Dermis blood vessel endothelial cell (primary cell): ENCODE measurements around the gene KLHL8. TPM values are rescaled to one million over a fixed set of nuclear protein-coding genes. Genes with fewer than 3 reads are reported as not detected.
"Not testable (repeated sequence)": the region's sequence is repeated elsewhere in the genome, so short reads cannot be mapped to it uniquely, and the experiment has no call there.

Source experiments
- DNase-seq: peaks from one replicate; pipeline ENCODE4 v3.0.0; 2010
- total RNA-seq: library from RNA; depleted of rRNA; stranded (reverse); fragments of >200 nt; gene quantifications from 2 replicates; pipeline ENCODE4 v1.2.3, GENCODE V29; 2014

Gene KLHL8
- total RNA-seq, 1 donor from 2014 or later: 11.9 TPM

DNA sequence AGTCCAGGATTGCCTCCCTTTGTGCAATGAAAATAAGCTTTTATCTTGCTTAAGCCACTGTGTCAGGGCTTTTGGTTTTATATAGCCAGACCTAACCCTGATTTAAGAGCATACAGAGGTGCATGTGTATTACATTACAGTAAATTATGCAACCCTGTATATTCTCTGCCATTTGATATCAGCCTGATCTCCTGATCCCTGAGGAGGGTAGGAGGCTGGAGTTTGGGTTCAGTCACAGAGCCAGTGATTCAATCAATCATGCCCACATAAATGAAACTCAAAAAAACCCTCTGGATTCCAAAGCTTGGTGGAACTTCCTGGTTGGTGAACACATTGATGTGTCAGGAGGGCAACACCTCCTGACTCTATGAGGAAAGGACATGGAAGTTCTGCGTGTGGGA, 7.3 kb upstream of the KLHL8 start:
- no peak for DNase-seq

GRCh38 chr4:87225936-87226335, 5.5 kb upstream of the KLHL8 start:
- no peak for DNase-seq

DNA sequence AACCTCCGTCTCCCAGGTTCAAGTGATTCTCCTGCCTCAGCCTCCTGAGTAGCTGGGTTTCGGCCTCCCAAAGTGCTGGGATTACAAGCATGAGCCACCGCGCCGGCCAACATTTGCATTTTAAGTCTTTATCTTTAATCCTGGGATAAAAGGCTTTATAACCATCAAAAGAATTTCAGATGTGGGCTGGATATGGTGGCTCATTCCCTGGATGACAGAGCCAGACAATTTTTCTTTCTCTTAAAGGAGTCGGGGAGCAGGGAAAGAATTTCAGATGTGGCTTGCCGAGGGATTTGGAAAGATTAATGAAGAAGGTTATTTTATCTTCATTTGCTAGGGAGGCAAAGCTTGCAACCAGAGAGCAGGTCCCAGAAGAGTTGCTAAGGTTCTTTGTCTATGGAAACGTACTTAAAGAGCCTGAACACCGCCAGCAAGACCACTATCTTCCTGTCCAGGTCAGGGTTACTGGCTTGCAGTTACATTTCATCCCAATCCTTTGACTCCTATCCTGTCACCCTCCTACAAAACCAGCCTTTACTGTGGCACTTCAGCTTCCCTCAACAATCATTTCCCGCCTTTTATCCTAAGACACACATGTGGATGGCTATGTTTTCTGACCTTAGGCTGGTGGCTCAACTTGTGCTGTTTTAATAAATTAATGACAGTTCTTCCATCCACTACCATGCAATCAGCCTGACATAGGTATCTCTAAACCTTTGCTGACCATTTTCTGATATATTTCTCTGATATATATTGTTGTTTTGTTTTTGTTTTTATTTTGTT, 3.9 kb upstream of the KLHL8 start:
- no peak for DNase-seq

DNA sequence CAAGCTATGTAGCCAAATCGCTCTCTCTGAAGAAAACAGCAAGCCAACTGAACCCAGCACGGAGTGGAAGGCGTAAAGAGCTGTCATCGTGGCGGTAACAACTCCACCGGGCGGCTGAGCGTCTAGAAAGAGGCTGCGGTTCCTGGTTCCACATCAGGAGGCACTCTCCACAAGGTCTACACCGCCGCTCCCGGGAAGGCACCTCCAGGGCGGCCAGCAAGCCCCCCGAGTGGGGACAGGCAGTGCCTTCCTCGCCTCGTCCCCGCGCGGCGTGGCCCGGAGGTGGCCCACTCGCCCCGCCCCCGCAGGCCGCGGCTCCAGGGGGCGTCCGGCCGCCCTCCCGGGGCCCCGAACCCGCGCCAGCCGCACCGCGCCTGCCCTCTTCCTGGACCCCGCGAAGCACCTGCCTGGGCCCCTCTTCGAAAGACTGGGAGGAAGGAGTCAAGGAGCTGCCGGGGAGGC, 755 bp downstream of the KLHL8 start:
- DNase-seq: peak; percentile 58

GRCh38 chr4:87217235-87217763, 3.1 kb downstream of the KLHL8 start:
- not testable (repeated sequence) for DNase-seq

GRCh38 chr4:87216469-87216868, 3.9 kb downstream of the KLHL8 start:
- DNase-seq: no peak

DNA sequence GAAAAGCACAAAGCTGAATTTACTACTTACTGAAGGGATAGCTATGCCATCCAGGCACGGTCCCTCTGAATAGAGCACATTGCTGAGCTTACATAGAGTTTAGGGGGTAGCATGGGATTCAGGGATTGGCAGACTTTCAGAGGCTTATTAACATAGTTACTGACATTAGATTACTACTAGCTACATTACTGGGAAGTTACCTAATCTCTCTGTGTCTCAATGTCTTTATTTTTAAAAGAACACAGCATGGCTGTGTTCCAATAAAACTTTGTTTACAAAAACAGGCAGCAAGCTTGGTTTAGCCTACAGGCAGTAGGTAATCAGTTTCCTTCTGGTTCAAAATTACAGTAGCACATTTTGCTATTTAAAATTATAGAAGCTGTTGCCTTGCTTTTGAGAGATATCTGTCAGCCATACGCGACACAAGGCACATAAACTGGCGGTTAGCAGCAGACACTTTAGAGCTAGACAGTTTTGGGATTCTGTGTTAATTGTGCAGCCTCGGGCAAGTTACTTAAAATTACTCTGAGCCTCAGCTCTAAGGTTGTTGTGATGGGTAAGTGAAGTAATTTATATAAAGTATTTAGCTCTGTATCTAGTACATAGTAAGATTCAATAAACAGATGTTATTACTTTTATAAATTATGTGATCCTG, 6.9 kb downstream of the KLHL8 start:
- no peak for DNase-seq

- DNase-seq: no peak
Measured at GRCh38 chr4:87211249-87211952, 9.0 kb downstream of the KLHL8 start.

DNA sequence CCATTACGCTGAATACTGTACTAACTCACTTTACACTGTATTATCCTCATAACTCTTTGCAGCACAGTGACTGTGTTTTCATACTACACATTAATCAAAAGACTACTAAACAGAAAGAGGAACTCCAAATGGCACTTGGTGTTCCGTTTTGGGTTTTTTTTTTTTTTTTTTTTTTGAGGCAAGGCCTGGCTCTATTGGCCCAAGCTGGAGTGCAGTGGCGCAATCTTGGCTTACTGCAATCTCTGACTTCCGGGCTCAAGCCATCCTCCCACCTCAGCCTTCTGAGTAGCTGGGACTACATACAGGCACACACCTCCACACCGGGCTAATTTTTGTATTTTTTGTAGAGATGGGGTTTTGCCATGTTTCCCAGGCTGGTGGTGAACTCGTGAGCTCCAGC, 10.7 kb downstream of the KLHL8 start:
- no peak for DNase-seq

DNA sequence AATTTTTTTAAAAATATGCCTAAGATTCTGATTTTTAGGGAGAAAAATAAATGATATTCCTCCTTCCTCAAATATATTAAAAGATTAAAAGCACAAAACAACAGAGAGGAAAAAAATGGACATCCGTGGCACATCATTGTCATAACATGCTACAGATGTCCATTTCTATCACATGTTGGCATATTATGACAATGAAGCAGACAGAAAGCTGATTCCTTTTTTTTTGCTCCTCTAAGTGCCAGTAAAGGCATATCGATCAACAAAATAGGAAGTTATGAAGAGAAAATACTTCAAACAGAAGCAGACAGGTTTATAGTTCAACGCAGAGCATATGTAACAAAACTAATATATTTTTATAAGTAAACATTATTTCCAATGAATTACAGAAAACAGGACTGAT, 11.2 kb downstream of the KLHL8 start:
- no peak for DNase-seq

DNA sequence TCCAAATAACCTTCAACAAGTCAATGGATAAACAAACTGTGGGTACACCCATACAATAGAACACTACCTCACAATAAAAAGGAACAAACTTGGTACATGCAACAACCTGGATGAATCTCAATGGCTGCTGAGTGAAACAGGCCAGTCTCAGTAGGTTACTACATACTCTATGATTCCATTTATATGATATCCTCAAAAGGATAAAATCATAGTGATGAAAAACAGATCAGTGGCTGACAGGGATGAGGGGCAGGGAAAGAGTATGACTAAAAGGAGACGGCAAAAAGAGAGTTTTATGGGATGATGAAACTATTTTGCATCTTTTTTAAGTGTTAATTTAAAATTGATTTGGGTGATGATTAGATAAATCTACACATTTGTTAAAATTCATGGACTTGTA, 15.9 kb downstream of the KLHL8 start:
- no peak for DNase-seq

DNA sequence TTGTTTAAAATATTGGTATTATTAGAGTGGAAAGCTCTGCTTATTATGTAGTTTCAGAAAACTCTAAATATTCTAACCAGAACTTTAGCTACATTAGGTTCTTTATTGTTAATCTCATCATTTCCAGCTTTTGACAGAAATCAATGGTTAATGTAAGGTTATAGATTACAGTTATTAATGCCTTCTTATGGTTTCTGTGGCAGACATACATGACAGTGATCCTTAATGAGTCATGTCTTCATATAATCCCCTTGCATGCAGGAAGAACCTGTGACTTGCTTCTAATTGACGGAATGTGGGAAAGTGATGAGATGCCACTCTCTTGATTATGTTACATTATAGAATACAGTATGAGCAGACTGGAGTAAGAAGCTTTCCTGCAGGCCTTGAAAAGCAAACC, 23.5 kb downstream of the KLHL8 start:
- DNase-seq: no peak

DNA sequence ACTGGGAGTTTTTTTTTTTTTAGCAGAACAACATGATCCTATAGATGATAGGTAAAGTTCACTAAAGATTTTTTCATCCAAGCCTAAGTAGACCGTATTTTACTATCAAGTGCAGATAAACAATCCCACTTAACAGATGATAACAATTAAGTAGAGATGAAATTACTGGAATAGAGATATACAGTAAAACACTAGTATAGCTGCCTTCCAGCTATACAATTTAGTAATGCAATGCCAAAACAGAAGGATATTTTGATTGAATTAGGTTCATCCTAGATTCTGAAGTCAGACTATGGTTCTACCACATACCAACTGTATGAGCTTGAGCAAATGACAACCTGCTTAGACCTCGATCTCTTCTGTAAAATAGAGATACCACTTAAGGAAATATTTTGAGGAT, 24.3 kb downstream of the KLHL8 start:
- DNase-seq: no peak

DNA sequence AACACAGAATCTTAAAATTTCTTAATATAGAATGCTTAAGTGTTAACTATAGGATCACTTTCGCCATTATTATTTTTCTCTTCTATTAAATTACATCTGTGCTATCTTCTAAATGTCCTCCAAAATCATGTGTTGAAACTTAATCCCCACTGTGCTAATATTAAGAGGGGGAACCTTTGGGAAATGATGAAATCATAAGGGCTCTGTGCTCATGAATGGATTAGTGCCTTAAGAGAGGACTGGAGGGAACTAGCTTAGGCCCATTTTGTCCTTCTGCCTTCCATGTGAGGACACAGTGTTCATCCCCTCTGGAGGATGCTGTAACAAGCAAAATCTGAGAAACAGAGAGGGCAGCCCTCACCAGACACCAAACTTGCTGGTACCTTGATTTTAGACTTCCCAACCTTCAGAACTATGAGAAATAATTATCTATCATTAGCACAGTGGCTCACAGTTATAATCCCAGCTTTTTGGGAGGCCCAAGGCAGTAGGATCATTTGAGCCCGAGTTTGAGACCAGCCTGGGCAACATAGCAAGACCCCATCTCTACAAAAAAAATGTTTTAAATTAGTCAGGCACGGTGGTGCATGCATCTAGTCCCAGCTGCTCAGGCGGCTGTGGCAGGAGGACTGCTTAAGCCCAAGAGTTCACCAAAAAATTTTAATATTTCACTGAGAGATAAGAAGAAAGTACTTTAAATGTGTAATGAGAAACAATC, 26.3 kb downstream of the KLHL8 start:
- no peak for DNase-seq

DNA sequence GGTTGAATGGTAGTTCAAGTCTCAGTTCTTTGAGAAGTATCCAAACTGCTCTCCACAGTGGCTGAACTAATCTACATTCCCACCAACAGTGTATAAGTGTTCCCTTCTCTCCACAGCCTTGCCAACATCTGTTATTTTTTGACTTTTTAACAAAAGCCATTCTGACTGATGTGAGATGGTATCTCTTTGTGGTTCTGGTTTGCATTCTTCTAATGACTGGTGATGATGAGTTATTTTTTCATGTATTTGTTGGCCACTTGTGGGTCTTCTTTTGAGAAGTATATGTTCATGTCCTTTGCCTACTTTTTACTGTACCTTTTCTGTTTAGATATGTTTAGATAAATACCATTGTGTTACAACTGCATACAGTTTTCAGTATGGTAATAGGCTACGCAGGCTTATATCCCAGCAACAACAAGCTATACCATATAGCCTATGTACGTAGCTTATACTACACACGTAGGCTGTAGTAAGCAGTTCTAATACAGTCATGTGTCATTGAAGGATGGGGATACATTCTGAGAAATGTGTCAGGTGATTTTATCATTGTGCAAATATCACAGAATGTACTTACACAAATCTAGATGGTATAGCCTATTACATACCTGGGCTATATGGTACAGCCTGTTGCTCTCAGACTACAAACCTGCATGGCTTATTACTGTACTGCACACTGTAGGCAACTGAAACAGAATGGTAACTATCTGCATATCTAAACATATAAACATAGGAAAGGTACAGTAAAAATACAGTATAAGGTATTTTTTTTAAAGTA, 28.1 kb downstream of the KLHL8 start:
- no peak for DNase-seq

DNA sequence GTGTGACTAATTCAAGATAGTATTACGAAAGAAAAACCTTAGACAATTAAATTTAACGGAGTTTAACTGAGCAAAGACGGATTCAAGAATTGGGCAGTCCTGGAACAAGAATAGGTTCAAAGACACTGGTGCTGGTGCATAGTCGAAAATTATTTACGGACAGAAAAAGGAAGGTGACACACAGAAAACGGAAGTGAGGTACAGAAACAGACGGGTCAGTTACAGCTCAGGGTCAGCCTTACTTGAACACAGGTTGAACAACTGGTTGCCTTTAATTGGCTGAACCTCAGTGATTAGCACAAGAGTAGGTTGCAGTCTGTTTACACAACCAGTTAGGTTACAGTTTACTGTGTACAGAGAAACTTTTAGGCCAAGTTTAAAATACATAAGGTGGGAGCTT, 31.5 kb downstream of the KLHL8 start:
- peak; percentile 29 for DNase-seq

DNA sequence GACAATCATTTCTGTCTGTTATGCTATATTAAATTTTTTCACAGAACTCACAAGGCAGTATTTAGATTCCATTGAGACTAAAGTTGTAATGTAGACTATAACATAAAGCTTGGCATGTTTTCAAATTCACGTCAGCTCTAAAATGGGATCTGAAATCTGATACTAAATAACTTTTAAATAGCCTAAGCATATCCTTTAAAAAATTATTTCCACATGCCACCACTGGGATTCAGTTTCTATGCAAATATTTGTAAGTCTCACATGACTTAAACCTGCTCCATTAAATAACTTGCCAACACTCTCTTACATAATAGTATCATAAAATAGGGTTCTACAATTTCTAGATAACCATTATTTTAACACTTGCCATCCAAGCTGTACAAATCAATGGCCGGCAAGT, 32.4 kb downstream of the KLHL8 start:
- DNase-seq: no peak

DNA sequence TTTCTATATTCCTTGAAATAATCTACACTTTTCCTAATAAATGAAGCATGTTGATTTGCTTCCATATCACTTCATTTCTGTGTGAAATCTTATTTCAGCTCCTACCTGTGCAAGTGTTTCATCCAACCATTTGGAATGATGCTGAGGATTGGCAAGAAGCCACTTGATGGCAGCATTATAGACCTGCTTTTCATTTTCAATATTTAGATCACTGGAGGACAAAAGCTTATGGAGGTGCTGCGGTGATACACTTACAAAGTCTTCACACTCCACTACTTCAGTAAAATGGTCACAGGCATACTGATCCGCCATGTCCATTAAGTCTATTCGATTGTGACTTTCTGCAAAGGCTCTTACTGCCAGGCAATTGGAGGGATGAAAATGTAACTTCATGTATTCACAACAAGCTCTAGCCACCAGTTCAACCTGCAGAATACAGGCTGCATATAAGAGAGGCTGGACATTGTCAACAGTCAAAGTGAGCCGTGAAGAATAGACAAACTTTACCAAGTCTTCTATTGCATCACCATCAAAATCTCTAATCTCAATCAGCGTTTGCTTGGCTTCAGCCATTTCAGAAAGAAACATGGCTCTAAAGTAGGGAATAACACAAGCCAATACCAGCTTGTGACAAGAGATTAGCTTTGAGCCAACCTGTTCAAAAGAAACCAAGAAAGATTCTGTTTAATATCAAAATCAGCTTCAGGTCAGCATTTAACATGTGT, 35.1 kb downstream of the KLHL8 start:
- DNase-seq: no peak

DNA sequence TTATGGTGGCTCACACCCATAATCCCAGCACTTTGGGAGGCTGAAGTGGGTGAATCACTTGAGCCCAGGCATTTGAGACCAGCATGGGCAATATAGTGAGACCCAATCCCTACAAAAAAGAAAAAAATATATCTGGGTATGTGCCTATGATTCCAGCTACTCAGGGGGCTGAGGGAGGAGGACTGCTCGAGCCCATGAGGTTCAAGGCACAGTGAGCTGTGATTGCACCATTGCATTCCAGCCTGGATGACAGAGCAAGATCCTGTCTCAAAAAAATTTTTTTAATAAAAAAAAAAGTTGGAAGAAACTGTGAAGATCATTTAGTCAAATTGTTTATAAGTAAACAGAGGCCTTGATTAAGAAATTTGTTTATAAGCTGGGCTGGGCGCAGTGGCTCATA, 39.7 kb downstream of the KLHL8 start:
- DNase-seq: no peak

DNA sequence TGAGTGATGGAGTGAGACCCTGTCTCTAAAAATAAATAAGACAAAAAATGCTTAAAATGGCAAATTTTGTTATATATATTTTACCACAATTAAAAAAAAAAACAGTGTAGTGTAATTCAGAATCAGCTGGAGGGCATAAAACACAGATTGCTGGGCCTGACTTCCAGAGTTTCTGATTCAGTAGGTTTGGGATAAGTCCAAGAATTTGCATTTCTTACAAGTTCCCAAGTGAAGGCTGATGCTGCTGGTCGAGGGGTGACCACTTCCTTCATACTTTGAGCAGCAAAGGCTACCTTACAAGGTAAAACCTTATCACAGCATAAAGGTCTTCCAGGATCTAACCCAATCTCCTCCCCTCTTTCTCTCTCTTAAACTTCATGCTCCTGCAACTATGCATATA, 40.7 kb downstream of the KLHL8 start:
- DNase-seq: no peak

DNA sequence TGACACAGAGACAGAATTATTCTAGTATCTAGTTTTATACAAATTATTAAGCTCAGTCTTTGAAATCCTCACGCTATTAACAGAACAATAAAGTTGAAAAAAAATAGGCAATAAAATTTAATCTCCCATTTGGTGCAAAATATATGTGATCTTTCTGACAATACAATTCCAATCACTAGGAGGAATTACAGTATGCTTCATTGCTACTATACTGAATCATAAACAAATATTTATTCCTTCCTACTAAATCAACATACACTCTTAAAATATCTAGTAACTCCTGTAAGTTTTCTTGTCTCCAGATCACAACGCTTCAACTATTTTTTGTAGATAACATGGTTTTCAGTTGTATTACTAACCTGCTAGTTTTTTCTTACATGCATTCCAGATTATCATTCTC, 45.7 kb downstream of the KLHL8 start:
- no peak for DNase-seq
